Suprapubic skin (tissue), 4 donors: Measurements from ENCODE around the gene HLA-DOA. TPM values are rescaled to one million over a fixed set of nuclear protein-coding genes. Genes with fewer than 3 reads are reported as not detected.
A peak's percentile ranks its signal among the peaks of the same experiment; 100 is the strongest.

Experiments
- DNase-seq, 2 donors: peaks; one replicate each; pipeline ENCODE4 v3.0.0-alpha.2; 2019; ENCODE audit warnings: low spot score in 2 of 2
- H3K27ac ChIP-seq: fragments of 200-600 bp; sonication (generic); one replicate; pipeline ENCODE4 v1.5.1; 2019
- H3K27me3 ChIP-seq: fragments of 200-600 bp; sonication (generic); one replicate; pipeline ENCODE4 v1.5.1; 2019
- H3K36me3 ChIP-seq: fragments of 200-600 bp; sonication (generic); one replicate; pipeline ENCODE4 v1.5.1; 2019
- H3K4me1 ChIP-seq: fragments of 200-600 bp; sonication (generic); one replicate; pipeline ENCODE4 v1.5.1; 2019
- H3K4me3 ChIP-seq: fragments of 200-600 bp; sonication (generic); one replicate; pipeline ENCODE4 v1.5.1; 2019; ENCODE audit warnings: mild to moderate bottlenecking
- H3K9me3 ChIP-seq: fragments of 200-600 bp; sonication (generic); one replicate; pipeline ENCODE4 v1.5.1; 2019
- CTCF ChIP-seq, 2 donors: fragments of 200-600 bp in 1 of 2; fragments of 450-650 bp in 1 of 2; sonication (generic) in 1 of 2; IDR thresholded peaks; one replicate each; pipeline ENCODE4 v1.5.1; 2016 to 2019; ENCODE audit warnings: antibody characterized with exemption in 2 of 2, mild to moderate bottlenecking in 1 of 2, moderate library complexity in 1 of 2
- EP300 ChIP-seq: sonication (generic); formaldehyde crosslinking; IDR thresholded peaks from one replicate; pipeline ENCODE4 v1.6.1; 2017; ENCODE audit warnings: antibody characterized with exemption
- POLR2A ChIP-seq, 2 donors: fragments of 450-650 bp; IDR thresholded peaks; one replicate each; pipeline ENCODE4 v1.6.1; 2017; ENCODE audit warnings: antibody characterized with exemption in 2 of 2, mild to moderate bottlenecking in 2 of 2, moderate library complexity in 2 of 2
- POLR2AphosphoS5 ChIP-seq, 3 donors: sonication (generic); formaldehyde crosslinking; IDR thresholded peaks; one replicate each; pipeline ENCODE4 v1.6.1; 2017; ENCODE audit warnings: antibody characterized with exemption in 3 of 3
- WGBS: methylation state at CpG from one replicate; pipeline ENCODE4 v1.1.5; 2018; 5-methylcytosine and 5-hydroxymethylcytosine counted together
- total RNA-seq, 4 donors: library from RNA; depleted of rRNA; stranded (reverse); fragments of >200 nt; gene quantifications; one replicate each; pipeline ENCODE4 v1.1.0, GENCODE V29; 2016

Gene HLA-DOA
- total RNA-seq, 4 donors from 2014 or later = 6.8 to 14.3 (median 8.0) TPM

DNA sequence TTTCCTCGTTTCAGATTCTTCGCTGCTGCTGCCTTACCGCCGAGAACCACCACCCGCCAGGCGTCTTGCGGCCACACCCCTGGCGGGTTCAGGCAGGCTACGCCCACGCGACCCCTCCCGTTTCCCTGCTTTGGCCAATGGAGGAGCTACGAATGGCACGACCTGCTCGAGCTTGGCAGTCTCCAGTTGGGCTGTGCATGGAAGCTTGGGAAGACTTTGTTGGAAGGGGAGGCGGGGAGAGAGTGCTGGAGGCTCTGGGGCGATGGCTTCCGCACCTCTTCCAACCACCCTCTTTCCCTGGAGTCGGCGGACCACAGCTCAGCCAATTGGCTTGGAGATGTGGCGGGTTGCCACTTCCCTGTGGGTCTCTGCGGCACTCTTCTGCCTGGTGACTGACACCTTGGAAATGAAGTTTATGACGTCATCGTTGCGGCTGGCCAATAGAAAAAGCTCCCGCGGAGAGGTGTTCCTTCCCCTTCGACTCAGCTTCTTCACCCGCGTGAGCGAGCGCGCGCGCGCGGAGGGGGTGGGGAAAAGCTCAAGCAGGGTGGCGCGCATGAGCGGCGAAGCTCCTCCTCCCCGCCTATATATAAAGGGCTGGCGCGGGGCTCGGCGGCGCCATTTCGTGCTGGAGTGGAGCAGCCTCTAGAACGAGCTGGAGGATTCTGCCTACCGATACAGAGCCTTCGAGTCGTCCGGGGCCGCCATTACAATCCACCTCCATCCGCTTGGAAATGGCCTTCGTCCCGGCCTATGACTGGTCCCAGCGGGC lies 37.6 kb downstream of the HLA-DOA start:
- peaks cover 36% of the 10 kb centered on the region for H3K4me1 ChIP-seq
- H3K9me3 ChIP-seq = no peaks in the 10 kb centered on the region
- no peaks in the 10 kb centered on the region for H3K27me3 ChIP-seq
- H3K27ac ChIP-seq = peak overlapping the region; percentile 97
- TF ChIP-seq CTCF (IDR thresholded peaks at IDR 0.05) (no peak), POLR2A (IDR thresholded peaks at IDR 0.05) (peak; percentile 98 to 100), EP300 (no peak), POLR2AphosphoS5 (IDR thresholded peaks at IDR 0.05) (peak; percentile 93 to 99 (median 98))
- peaks cover 32% of the 10 kb centered on the region for H3K36me3 ChIP-seq
- WGBS = 0% methylated on average over 45 of the region's 58 CpGs
- peak overlapping the region; percentile 69 for H3K4me3 ChIP-seq
- DNase-seq = peak; percentile 99 to 100

- Histone ChIP-seq H3K4me1 (peaks cover 36% of the 10 kb centered on the region), H3K9me3 (no peaks in the 10 kb centered on the region), H3K36me3 (peaks cover 26% of the 10 kb centered on the region), H3K27me3 (no peaks in the 10 kb centered on the region), H3K27ac (peak overlapping the region; percentile 97), H3K4me3 (peak overlapping the region; percentile 69)
- DNase-seq = no peak
- WGBS = 2% methylated on average over 12 of the region's 15 CpGs
- TF ChIP-seq EP300 (no peak), POLR2AphosphoS5 (IDR thresholded peaks at IDR 0.05) (no peak), CTCF (IDR thresholded peaks at IDR 0.05) (no peak)
These were observed 38.2 kb downstream of the HLA-DOA start for GRCh38 chr6:32971242-32971580.

- TF ChIP-seq POLR2A (IDR thresholded peaks at IDR 0.05) = no peak
- no peak for TF ChIP-seq CTCF (IDR thresholded peaks at IDR 0.05)
- TF ChIP-seq POLR2AphosphoS5 (IDR thresholded peaks at IDR 0.05) = no peak
- no peak for TF ChIP-seq EP300
- H3K4me1 ChIP-seq = peaks cover 35% of the 10 kb centered on the region
- H3K27ac ChIP-seq = peak overlapping the region; percentile 97
- peak overlapping the region; percentile 69 for H3K4me3 ChIP-seq
- H3K9me3 ChIP-seq = no peaks in the 10 kb centered on the region
- no peaks in the 10 kb centered on the region for H3K27me3 ChIP-seq
- H3K36me3 ChIP-seq = peaks cover 21% of the 10 kb centered on the region
- WGBS = 2% methylated on average over 31 of the region's 43 CpGs
- peak; percentile 92 for DNase-seq
These were observed 38.8 kb downstream of the HLA-DOA start for GRCh38 chr6:32970413-32971241.

DNA sequence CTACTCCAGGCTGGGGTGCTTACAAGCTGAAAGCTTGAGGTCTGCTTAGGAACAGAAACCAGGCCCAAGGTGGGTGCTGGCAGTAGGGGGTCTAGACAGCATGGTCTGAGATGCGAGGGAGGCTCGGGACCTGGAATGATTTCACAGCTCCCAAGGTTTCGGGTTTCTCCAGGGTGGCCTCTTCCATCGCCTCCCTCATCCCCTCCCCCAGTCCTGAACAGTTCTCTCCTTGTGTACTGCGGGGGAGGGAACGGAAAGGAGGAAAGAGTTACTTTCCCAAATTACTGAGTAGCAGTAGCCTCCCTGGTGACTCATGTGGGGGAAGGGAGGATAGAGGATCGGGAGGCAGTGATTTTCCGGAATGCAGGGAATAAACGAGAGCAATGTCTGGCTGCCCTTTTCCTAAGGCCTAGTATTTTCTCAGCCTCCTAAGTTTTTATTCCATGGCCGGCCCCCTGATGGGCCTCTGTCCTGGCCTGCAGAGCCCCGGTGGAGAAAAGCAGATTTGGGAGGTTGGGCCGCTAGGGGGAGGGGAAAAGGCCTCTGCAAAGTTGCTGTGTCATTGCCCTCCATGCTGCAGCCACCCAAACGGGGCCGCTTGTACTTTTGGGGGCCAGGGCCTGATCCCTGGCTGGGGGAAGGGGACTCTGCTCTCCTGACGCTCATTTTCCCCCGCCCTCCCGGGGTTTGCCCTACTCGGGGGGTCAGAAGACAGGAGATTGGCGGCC lies 39.5 kb downstream of the HLA-DOA start:
- peak; percentile 86 for DNase-seq
- H3K9me3 ChIP-seq = no peaks in the 10 kb centered on the region
- H3K36me3 ChIP-seq = peaks cover 13% of the 10 kb centered on the region
- peak overlapping the region; percentile 97 for H3K27ac ChIP-seq
- peak overlapping the region; percentile 69 for H3K4me3 ChIP-seq
- TF ChIP-seq POLR2A (IDR thresholded peaks at IDR 0.05) = peak in 1 of 2 donors; percentile 51
- TF ChIP-seq CTCF (IDR thresholded peaks at IDR 0.05) = peak; percentile 31 to 54
- TF ChIP-seq POLR2AphosphoS5 (IDR thresholded peaks at IDR 0.05) = peak in 2 of 3 donors; percentile 29 to 38
- TF ChIP-seq EP300 = no peak
- under 1% methylated on average over 19 of the region's 19 CpGs for WGBS
- H3K27me3 ChIP-seq = no peaks in the 10 kb centered on the region
- H3K4me1 ChIP-seq = peaks cover 30% of the 10 kb centered on the region
